Stimulated activated CD4-positive, alpha-beta T cell treated with anti-CD3 and anti-CD28 coated beads, Interleukin-15, amount 100 ng/mL, for 48 hours (primary cell): ENCODE results near the gene SCN5A.

Experiments
- DNase-seq, 2 donors: peaks; one replicate each; pipeline ENCODE4 v3.0.0-alpha.2; 2020; ENCODE audit warnings: low read depth in 2 of 2

Gene SCN5A

DNA sequence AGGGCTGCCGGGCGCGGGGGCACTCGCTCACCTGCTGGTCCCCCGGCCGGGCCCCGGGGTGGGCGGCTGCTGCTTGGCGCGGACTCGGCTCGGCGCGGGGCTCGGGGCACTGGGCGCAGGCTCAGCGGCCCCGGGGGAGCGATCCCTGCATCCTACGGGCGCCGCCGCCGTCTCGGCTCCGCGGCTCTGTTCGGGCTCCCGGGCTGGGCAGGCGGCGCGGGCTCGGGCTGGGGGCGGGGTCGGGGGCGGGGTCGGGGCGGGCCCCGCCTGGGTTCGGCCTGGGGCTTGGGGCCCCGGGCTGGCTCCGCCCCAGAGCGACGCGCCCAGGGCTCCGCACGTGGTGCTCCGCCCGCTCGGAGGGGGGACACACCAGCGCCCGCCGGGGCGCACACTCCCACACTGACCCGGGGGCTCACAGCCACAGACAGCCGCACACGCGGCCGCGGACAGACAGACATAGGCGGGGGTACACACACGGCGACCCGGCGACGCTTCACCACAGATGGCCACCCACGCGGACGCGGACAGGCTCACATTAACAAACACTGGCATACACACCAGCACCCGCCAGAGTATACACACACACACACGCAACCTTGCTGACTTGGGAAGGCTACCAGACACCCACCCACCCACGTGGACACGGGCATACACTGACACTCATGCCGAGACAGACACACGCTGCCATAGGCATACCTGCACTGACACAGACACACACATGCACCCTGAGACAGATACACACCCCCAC, at the start of gene SCN5A:
Gene SCN5A, minus strand, starts transcription at position 188 of the 748 bp plus-strand sequence. CDS start 16,380 bp downstream, outside the sequence.
- DNase-seq = peak in 1 of 2 donors; percentile 27

GRCh38 chr3:38698760-38699159, 49.3 kb upstream of the SCN5A start:
- DNase-seq = no peak

DNA sequence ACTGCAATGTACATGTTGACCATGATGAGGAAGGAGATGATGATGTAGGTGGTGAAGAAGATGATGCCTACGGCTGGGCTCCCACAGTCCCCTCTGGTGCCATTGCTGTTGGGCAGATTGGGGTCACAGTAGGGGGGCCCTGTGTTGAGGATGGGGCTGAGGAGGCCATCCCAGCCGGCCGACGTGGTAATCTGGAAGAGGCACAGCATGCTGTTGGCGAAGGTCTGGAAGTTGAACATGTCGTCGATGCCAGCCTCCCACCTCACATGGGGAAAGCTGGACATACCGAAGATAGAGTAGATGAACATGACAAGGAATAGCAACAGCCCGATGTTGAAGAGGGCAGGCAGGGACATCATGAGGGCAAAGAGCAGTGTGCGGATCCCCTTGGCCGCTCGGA, 48.6 kb upstream of the SCN5A start:
- no peak for DNase-seq

DNA sequence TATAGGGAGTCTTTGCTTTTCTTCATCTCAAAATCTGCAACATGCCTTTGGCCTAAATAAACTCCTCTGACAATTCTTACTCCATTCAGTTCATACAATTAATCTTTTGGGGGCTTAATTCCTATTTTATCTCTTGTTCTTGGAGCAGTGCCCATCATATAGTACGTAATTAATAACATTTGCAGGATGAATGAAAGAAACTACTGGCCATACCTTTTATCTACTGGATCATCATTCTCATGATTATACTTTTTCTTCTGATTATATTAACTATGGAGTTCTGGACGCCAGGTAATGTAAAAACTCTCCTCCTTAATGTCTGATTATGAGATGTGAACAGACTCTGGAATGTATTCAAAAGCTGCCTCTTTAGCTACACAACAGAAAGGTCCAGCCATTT, 46.5 kb upstream of the SCN5A start:
- DNase-seq = no peak

DNA sequence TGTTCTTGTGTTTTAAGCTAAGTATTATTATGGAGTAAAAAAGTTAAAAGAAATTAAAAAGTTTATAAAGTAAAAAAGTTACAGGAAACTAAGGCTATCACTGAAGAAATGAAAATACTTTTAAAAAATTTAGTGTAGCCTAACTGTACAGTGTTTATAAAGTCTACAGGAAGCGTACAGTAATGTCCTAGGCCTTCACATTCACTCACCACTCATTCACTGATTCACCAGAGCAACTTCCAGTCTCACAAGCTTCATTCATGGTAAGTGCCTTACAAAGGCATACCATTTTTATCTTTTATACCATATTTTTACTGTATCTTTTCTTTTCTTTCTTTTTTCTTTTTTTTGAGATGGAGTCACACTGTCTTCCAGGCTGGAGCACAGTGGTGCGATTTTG, 40.7 kb upstream of the SCN5A start:
- no peak for DNase-seq

- DNase-seq = no peak
Measured at GRCh38 chr3:38689774-38690173, 40.3 kb upstream of the SCN5A start.

DNA sequence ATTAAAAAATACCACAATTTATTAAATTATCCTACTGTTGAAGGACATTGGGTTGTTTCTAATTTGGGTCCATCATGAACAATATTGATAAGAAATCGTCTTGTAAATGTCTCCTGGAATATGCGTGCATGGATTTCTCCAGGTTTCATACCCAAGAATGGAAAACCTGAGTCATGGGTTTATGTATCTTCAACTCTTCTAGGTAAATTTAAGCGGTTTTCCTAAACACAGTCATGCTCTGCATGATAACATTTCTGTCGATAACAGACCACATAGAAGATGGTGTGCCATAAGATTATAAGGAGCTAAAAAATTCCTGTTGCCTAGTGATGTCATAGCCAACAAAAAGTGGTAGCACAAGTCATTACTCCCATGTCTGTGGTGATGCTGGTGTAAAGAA, 39.9 kb upstream of the SCN5A start:
- no peak for DNase-seq

DNA sequence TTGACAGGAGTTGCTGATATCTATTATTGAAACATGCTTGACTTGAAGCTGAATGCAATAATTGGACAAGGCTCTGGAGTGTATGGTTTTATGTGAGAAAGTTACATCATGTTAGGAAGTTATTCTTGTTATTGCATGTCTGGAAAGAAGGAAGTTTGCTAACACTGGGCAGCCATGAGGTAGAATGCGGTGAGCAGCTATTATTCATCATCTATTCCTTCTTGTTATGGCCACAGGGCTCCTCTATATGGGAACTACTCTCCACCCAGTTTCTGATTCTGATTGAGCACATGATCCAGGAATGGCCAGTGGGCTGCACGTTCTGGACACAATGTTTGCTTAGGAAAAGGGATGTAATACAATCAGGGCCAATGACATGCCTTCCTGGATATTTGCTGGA, 37.8 kb upstream of the SCN5A start:
- no peak for DNase-seq

DNA sequence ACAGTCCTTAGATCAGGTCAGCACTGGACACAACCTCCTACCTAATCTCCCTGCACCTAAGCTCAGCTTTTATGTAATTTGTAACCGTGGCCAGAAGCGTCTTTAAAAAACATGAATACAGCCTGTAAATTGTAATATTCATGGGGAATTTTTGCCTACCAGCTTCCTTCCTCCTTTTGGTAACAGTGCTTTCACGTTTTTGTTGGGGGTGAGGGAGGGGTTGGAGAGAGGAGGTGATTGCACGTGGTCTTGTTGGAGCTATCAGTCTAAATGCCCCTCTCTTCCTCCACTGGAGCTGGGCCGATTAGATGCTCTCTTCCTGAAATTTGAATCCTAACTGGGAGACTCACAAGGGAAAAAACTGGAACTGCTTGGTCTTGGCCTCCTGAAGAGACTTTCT, 35.1 kb upstream of the SCN5A start:
- no peak for DNase-seq

DNA sequence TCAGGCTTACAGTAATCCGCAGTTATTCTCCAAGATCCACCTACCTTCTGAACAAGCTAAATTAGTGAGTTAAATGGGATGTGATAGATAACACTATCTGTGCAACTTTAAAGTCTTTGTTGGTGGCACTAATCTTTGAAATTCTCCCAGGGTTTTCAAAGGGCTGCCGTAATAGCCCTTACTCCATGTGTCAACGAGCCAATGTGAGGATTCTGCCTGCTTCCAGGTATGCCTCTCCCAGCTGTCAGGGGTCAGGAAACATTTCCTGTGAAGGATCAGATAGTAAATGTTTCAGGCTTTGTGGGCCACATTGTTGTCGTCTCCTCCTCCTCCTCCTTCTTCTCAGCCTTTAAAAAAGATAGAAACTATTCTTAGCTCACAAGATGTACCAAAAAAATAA, 20.2 kb upstream of the SCN5A start:
- no peak for DNase-seq

DNA sequence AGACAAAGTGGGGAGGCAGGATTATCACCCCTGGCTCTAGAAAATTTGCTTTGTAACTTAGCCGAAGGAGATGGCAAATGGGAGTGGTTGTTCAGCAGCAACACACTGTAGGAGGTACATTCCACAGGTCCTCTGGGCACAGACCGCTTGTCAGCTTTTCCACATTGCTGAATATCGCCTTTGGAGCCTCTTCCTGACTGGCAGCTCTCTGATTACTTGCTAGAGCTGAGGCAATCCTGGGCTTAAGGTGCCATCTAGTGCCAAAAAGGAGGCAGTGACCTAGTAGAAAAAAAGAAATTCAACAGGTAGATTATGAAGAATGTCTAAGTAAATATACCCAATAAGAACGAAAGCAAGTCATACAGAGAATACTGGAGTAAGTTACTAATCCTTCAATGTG, 13.1 kb upstream of the SCN5A start:
- no peak for DNase-seq

- DNase-seq = no peak
Measured at GRCh38 chr3:38658841-38659240, 9.4 kb upstream of the SCN5A start.

GRCh38 chr3:38657369-38657768, 7.9 kb upstream of the SCN5A start:
- DNase-seq = no peak

GRCh38 chr3:38655708-38656300, 6.3 kb upstream of the SCN5A start:
- DNase-seq = no peak

DNA sequence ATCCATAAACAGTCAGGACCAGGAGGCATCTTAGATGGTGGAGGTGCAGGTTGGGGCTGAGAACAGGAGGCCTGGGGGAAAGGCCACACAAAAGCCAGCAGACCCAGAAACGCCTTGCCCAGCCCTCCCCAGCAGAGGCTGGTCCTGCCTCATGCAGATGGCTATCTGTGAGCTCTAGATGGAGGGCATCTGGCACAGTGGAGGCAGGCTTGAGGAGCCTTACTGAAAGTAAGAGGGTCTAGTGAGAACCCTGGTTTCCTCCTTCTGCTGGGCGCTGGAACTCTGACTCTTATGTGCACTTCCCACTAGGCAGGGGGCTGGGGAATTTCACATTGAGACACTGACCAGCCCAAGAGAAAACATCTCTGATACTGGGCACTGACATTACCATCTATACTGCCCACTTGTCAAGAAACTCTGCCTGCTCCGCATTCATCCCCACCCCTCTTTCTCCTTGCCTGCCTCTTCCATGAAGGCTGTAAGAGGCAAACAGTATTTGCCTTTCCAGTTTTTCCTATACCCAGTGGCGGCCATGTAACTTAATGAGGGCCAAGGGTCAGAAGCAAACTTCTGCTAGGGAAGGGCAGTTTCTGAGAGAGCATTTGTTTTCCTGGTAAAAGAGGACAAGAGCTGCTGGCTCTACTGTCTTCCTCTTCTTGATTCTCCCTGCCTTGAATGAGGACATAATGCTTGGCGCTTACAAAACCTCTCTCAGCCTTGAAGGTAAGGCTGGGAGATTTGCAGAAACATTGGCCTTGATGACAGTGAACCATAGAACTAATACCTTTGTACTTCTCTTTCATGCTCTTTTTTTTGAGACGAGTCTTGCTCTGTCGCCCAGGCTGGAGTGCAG, 4.4 kb upstream of the SCN5A start:
- no peak for DNase-seq

- DNase-seq = no peak
Measured at GRCh38 chr3:38652934-38653333, 3.4 kb upstream of the SCN5A start.

DNA sequence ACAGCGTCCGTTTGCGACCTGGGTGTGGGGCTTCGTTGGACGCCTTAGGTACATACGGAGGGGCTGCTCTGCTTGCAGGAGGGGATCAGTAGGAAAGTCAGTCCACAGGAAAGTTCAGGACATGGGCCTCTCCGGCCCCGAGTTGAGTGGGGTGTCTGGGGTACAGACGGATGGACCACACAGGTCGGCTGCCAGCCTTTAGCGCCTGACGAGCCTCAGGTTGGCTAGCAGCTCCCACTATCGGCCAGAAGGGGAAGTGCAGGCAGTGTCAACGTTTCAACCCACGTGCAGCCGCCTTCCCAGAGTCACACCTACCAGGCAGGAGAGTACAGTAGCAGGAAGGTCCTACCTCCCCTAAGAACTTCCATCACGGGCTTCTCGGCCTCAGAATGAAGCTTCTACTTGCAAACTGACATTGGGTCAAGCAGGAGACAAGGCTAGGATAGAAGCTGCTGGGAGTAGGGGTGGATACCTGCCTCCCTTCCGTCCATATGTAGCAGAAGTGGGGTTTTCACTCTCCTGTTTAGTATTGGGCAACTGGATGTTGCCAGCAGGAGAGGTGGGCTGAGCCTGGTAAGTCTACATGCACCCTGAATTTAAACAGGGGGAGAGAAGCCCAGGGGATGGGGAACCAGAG, 1.8 kb upstream of the SCN5A start:
- DNase-seq = peak; percentile 55 to 56

GRCh38 chr3:38650248-38650951, 913 bp upstream of the SCN5A start:
- DNase-seq = no peak

- no peak for DNase-seq
Measured at GRCh38 chr3:38648659-38649499, 608 bp downstream of the SCN5A start.

GRCh38 chr3:38648024-38648658, 1.3 kb downstream of the SCN5A start:
- no peak for DNase-seq
